ENCODE measurements around the gene LIMA1.

LIMA1 gene

GRCh38 chr12:50242751-50243191 lies 40.5 kb downstream of the LIMA1 start:
- TF ChIP-seq CTCF (IDR thresholded peaks at IDR 0.05; ENCODE audit: low read depth, low read length): no peak
- DNase-seq (ENCODE audit: extremely low read depth, low read depth): no peak

GRCh38 chr12:50241178-50241577 lies 42.1 kb downstream of the LIMA1 start:
- TF ChIP-seq CTCF (IDR thresholded peaks at IDR 0.05; ENCODE audit: low read depth, low read length): no peak
- DNase-seq (ENCODE audit: extremely low read depth, low read depth): no peak

- no peak for TF ChIP-seq CTCF (IDR thresholded peaks at IDR 0.05; ENCODE audit: low read depth, low read length)
- no peak for DNase-seq (ENCODE audit: extremely low read depth, low read depth)
Measured at GRCh38 chr12:50240792-50241114, 42.6 kb downstream of the LIMA1 start.

GRCh38 chr12:50240096-50240791 lies 43.1 kb downstream of the LIMA1 start:
- TF ChIP-seq CTCF (IDR thresholded peaks at IDR 0.05; ENCODE audit: low read depth, low read length): no peak

GRCh38 chr12:50239355-50239891 lies 43.9 kb downstream of the LIMA1 start:
- no peak for TF ChIP-seq CTCF (IDR thresholded peaks at IDR 0.05; ENCODE audit: low read depth, low read length)
- DNase-seq (ENCODE audit: extremely low read depth, low read depth): no peak

More at GRCh38 chr12:50240096-50240791, 43.1 kb downstream of the LIMA1 start:
- DNase-seq (ENCODE audit: extremely low read depth, low read depth): no peak

GRCh38 chr12:50234347-50234746 lies 49.0 kb downstream of the LIMA1 start:
- TF ChIP-seq CTCF (IDR thresholded peaks at IDR 0.05; ENCODE audit: low read depth, low read length): no peak
- DNase-seq (ENCODE audit: extremely low read depth, low read depth): no peak

GRCh38 chr12:50232771-50233209 lies 50.5 kb downstream of the LIMA1 start:
- no peak for TF ChIP-seq CTCF (IDR thresholded peaks at IDR 0.05; ENCODE audit: low read depth, low read length)
- DNase-seq (ENCODE audit: extremely low read depth, low read depth): no peak
